GM12878 (cell line): ENCODE results near the gene SCAANT1. TPM values are rescaled to one million over a fixed set of nuclear protein-coding genes. Genes with fewer than 3 reads are reported as not detected.

Experiments
- ATF7 ChIP-seq: fragments of 450-650 bp; IDR thresholded peaks from 2 replicates; pipeline ENCODE4 v1.6.1; 2016; ENCODE audit warnings: low read depth, mild to moderate bottlenecking
- BMI1 ChIP-seq: fragments of 450-650 bp; IDR thresholded peaks from 2 replicates; pipeline ENCODE4 v1.6.1; 2016; ENCODE audit warnings: mild to moderate bottlenecking, moderate library complexity, borderline replicate concordance
- CEBPZ ChIP-seq: fragments of 150-350 bp; IDR thresholded peaks from 2 replicates; pipeline ENCODE4 v1.6.1; 2016; ENCODE audit warnings: low read depth, low read length
- CREM ChIP-seq: IDR thresholded peaks from 2 replicates; pipeline ENCODE4 v1.6.1; 2014; ENCODE audit warnings: antibody characterized with exemption, low read depth
- E4F1 ChIP-seq: fragments of 450-650 bp; IDR thresholded peaks from 2 replicates; pipeline ENCODE4 v1.6.1; 2018; ENCODE audit warnings: borderline replicate concordance, mild to moderate bottlenecking; ENCODE audit not compliant: partially characterized antibody
- ESRRA ChIP-seq: IDR thresholded peaks from 2 replicates; pipeline ENCODE4 v1.6.1; 2012; ENCODE audit warnings: mild to moderate bottlenecking, low read length, improper control_type of control experiment
- GABPA ChIP-seq: IDR thresholded peaks from 2 replicates; pipeline ENCODE4 v1.6.1; 2014; ENCODE audit warnings: antibody characterized with exemption, low read depth, mild to moderate bottlenecking, inconsistent platforms
- GATAD2B ChIP-seq: fragments of 450-650 bp; conservative IDR thresholded peaks from 2 replicates; pipeline ENCODE4 v1.6.1; 2017; ENCODE audit warnings: low read depth, mild to moderate bottlenecking, moderate library complexity
- HDGF ChIP-seq: fragments of 450-650 bp; IDR thresholded peaks from 2 replicates; pipeline ENCODE4 v1.6.1; 2016; ENCODE audit warnings: antibody characterized with exemption
- LARP7 ChIP-seq: fragments of 450-650 bp; IDR thresholded peaks from 2 replicates; pipeline ENCODE4 v1.6.1; 2017; ENCODE audit warnings: mild to moderate bottlenecking
- MXI1 ChIP-seq: fragments of 150-350 bp; IDR thresholded peaks from 2 replicates; pipeline ENCODE4 v1.6.1; 2011; ENCODE audit warnings: low read depth, mild to moderate bottlenecking, inconsistent platforms, low read length, improper control_type of control experiment
- PAX5 ChIP-seq: IDR thresholded peaks from 2 replicates; pipeline ENCODE4 v1.6.1; 2011; ENCODE audit warnings: low read depth, low read length, borderline replicate concordance
- PKNOX1 ChIP-seq: fragments of 450-650 bp; IDR thresholded peaks from 2 replicates; pipeline ENCODE4 v1.6.1; 2016; ENCODE audit warnings: mild to moderate bottlenecking
- POLR2AphosphoS5 ChIP-seq: IDR thresholded peaks from 2 replicates; pipeline ENCODE4 v1.6.1; 2011; ENCODE audit warnings: mild to moderate bottlenecking, low read length, inconsistent platforms
- RBBP5 ChIP-seq: fragments of 200-600 bp; sonication (generic); conservative IDR thresholded peaks from 2 replicates; pipeline ENCODE4 v1.6.1; 2016
- SIX5 ChIP-seq: IDR thresholded peaks from 2 replicates; pipeline ENCODE4 v1.6.1; 2011; ENCODE audit warnings: mild to moderate bottlenecking, low read depth, low read length, moderate library complexity; ENCODE audit not compliant: severe bottlenecking
- SP1 ChIP-seq: IDR thresholded peaks from one replicate; pipeline ENCODE4 v1.6.1; 2011; ENCODE audit warnings: low read depth, low read length
- SUPT20H ChIP-seq: IDR thresholded peaks from 2 replicates; pipeline ENCODE4 v1.6.1; 2011; ENCODE audit warnings: low read depth, mild to moderate bottlenecking, low read length, moderate library complexity, borderline replicate concordance; ENCODE audit not compliant: control insufficient read depth
- TBL1XR1 ChIP-seq: IDR thresholded peaks from 2 replicates; pipeline ENCODE4 v1.6.1; 2012; ENCODE audit warnings: low read depth, low read length, improper control_type of control experiment
- ZBTB40 ChIP-seq: fragments of 450-650 bp; IDR thresholded peaks from 2 replicates; pipeline ENCODE4 v1.6.1; 2016; ENCODE audit warnings: mild to moderate bottlenecking, moderate library complexity, borderline replicate concordance
- polyA plus RNA-seq, 11 experiments: library from polyadenylated mRNA; depleted of rRNA in 4 of 11; unstranded in 6 of 11; stranded (reverse) in 5 of 11; fragments of >200 nt; fragmentation: Nextera tagmentation in 4 of 11; fragmentation: Illumina TruSeq in 1 of 11; extraction: Ambion mirVana in 4 of 11; extraction: Trizol in 1 of 11; gene quantifications; 1 replicate in 1 of 11; 2 replicates in 10 of 11; pipeline versions ENCODE4 v1.2.1 to v1.2.3, GENCODE V29; 2011 to 2016; ENCODE audit warnings: inconsistent platforms in 2 of 11, missing spikeins in 2 of 11, low read depth in 1 of 11
- total RNA-seq, 4 experiments: library from RNA; depleted of rRNA in 3 of 4; stranded (reverse); fragments of >200 nt in 3 of 4; fragmentation: Illumina TruSeq in 1 of 4; extraction: Trizol in 1 of 4; gene quantifications; 2 replicates each; pipeline versions ENCODE4 v1.2.1 to v1.2.3, GENCODE V29; 2013 to 2021

Gene SCAANT1
- total and polyA plus RNA-seq, 10 of the 15 experiments (the other 5 are each of a cell fraction or from before 2014, with no cell fraction given), result 0.60 to 1.7 (median 0.95) TPM; not detected in 6

GRCh38 chr3:63912768-63913588 lies 795 bp upstream of the SCAANT1 start (continued):
- TF ChIP-seq PKNOX1 (no peak), HDGF (no peak), LARP7 (no peak), RBBP5 (no peak), CEBPZ (no peak), POLR2AphosphoS5 (no peak), GATAD2B (no peak), PAX5 (0 out of 2 replicates have a peak, but pooled peaks have one; percentile 1), ZBTB40 (no peak), GABPA (no peak), E4F1 (no peak), SUPT20H (no peak), MXI1 (no peak), BMI1 (no peak), CREM (no peak), ATF7 (no peak), TBL1XR1 (no peak), SIX5 (no peak), SP1 (no peak), ESRRA (no peak)
